ENCODE data around the gene TLR7. TPM values are rescaled to one million over a fixed set of nuclear protein-coding genes. Genes with fewer than 3 reads are reported as not detected.
A peak's percentile ranks its signal among the peaks of the same experiment; 100 is the strongest.

TLR7 gene
- total RNA-seq, 1 donor from 2014 or later, result not detected

DNA sequence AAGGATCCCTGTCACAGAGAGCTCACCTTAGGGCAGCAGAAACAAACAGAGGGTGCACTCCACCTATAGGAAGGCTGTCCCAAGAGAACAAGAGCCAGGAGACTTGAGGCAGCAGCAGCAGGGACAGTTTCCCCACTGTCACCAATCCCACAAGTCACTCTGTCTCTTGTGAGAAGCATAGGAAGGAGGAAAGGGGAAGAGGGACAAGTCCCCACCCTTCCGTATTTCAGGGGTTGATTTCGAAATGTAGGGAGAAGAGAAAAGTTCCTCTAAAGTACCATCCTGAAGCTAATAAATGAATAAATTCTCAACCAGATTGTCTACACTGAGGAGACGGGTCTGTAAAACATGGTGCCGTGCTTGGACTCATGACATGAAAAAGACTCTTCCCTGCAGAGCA, 30.1 kb downstream of the TLR7 start:
- FAIRE-seq, result no peak
- no peak for DNase-seq (ENCODE audit: low read depth)

GRCh38 chrX:12898073-12898472, 31.2 kb downstream of the TLR7 start:
- H3K27me3 ChIP-seq (ENCODE audit: control insufficient read depth, insufficient read depth, low read length), result no peaks in the 10 kb centered on the region
- H3K36me3 ChIP-seq (ENCODE audit: control insufficient read depth, insufficient read depth, low read length), result no peaks in the 10 kb centered on the region
- FAIRE-seq (no peak), DNase-seq (ENCODE audit: low read depth) (no peak)
- no peak overlapping the region for H3K4me3 ChIP-seq (ENCODE audit: low read depth, low read length)
- no peak for TF ChIP-seq CTCF (IDR thresholded peaks at IDR 0.05; ENCODE audit: insufficient read depth, low read length, severe bottlenecking)

More for the DNA sequence above, 30.1 kb downstream of the TLR7 start:
- Histone ChIP-seq H3K4me3 (ENCODE audit: low read depth, low read length) (no peak overlapping the region), H3K27me3 (ENCODE audit: control insufficient read depth, insufficient read depth, low read length) (no peaks in the 10 kb centered on the region), H3K36me3 (ENCODE audit: control insufficient read depth, insufficient read depth, low read length) (no peaks in the 10 kb centered on the region)
- TF ChIP-seq CTCF (IDR thresholded peaks at IDR 0.05; ENCODE audit: insufficient read depth, low read length, severe bottlenecking), result no peak

DNA sequence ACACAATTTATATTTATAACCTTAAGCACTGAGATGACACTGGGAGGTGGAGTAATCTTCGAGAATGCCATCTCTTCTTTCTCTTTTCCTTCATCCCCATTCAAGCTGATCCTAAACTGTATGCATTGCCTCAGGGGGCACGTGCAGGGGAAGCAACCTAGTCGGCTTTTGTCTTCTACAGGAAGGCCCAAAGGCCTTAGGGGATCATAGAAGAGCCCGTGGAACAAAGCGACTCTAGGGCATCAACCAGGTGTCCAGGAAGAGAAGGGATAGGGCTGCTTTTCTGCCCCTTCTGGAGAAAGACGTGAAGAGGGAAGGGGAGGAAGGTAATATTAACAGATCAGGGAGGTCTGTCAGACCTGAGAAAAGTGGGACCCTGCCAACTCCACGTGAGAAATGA, 32.6 kb downstream of the TLR7 start:
- H3K36me3 ChIP-seq (ENCODE audit: control insufficient read depth, insufficient read depth, low read length), result no peaks in the 10 kb centered on the region
- H3K27me3 ChIP-seq (ENCODE audit: control insufficient read depth, insufficient read depth, low read length), result no peaks in the 10 kb centered on the region
- H3K4me3 ChIP-seq (ENCODE audit: low read depth, low read length), result no peak overlapping the region
- no peak for TF ChIP-seq CTCF (IDR thresholded peaks at IDR 0.05; ENCODE audit: insufficient read depth, low read length, severe bottlenecking)
- DNase-seq (ENCODE audit: low read depth), result no peak
- FAIRE-seq, result no peak

DNA sequence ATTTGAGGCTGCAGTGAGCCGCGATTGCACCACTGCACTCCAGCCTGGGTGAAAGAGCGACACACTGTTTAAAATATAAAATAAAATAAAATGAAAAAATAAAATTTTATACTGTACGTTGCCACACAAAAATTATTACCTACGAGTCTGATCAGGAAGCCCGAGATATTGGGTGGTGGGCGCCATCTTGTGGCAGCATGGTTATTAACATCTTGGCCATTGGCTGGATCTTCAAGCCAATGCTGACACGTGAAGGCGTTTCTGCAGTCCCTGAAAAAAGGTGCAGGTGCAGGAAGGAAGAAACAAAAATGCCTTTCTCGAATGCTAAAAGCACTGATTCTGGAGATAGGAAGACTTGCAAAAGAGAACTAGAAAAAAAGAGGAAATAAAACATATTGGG, 34.6 kb downstream of the TLR7 start:
- peak; percentile 39 for DNase-seq (ENCODE audit: low read depth)
- FAIRE-seq, result no peak
- peak; percentile 48 for TF ChIP-seq CTCF (IDR thresholded peaks at IDR 0.05; ENCODE audit: insufficient read depth, low read length, severe bottlenecking)

GRCh38 chrX:12903646-12904045, 36.8 kb downstream of the TLR7 start:
- Histone ChIP-seq H3K4me3 (ENCODE audit: low read depth, low read length) (no peak overlapping the region), H3K27me3 (ENCODE audit: control insufficient read depth, insufficient read depth, low read length) (no peaks in the 10 kb centered on the region), H3K36me3 (ENCODE audit: control insufficient read depth, insufficient read depth, low read length) (no peaks in the 10 kb centered on the region)
- FAIRE-seq (no peak), DNase-seq (ENCODE audit: low read depth) (no peak)
- TF ChIP-seq CTCF (IDR thresholded peaks at IDR 0.05; ENCODE audit: insufficient read depth, low read length, severe bottlenecking), result no peak

More for the DNA sequence above, 34.6 kb downstream of the TLR7 start:
- H3K4me3 ChIP-seq (ENCODE audit: low read depth, low read length), result no peak overlapping the region
- H3K27me3 ChIP-seq (ENCODE audit: control insufficient read depth, insufficient read depth, low read length), result no peaks in the 10 kb centered on the region
- no peaks in the 10 kb centered on the region for H3K36me3 ChIP-seq (ENCODE audit: control insufficient read depth, insufficient read depth, low read length)

DNA sequence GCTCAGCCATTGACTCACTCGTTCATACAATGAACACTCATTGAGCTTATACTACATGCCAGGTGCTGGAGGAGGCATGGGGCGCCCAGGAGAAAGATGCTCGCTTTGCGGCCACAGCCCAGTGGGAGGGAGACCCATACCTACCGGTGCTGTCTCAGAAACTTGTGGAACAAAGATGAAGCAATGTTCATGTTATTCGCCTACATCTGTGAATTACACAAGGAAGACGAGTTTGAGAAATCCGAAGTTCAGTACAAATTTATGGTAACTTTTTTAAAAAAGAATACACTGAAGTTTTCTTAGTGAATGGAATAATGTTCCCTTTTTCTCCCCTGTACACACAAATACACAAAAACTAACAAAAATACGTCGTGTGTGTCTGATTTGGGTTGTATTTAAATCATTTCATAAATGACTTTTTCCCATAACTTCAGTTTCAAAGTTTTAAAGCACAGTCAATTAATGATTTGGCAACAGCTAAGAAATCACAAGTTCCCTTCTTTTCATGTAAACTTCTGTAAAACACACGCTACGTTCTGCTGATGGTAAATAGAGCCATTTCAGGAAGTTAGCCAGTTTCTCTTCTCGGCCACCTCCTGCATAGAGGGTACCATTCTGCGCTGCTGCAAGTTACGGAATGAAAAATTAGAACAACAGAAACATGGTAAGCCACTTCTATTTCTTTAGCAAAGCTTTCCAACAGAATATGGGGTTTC, 39.3 kb downstream of the TLR7 start, which contains the start of gene TLR8:
TSS of gene TLR8 (plus strand) at position 575 of the 716 bp plus-strand sequence. CDS start at position 662, 87 bp downstream.
- DNase-seq (ENCODE audit: low read depth) (no peak), FAIRE-seq (no peak)
- Histone ChIP-seq H3K27me3 (ENCODE audit: control insufficient read depth, insufficient read depth, low read length) (no peaks in the 10 kb centered on the region), H3K4me3 (ENCODE audit: low read depth, low read length) (no peak within 1 kb of the TSS), H3K36me3 (ENCODE audit: control insufficient read depth, insufficient read depth, low read length) (no peaks in the 10 kb centered on the region)
- TF ChIP-seq CTCF (IDR thresholded peaks at IDR 0.05; ENCODE audit: insufficient read depth, low read length, severe bottlenecking), result no peak
